Suprapubic skin (tissue), 3 donors: ENCODE data around the gene CLBA1.

ENCODE experiments used
- EP300 ChIP-seq: sonication (generic); formaldehyde crosslinking; IDR thresholded peaks from one replicate; pipeline ENCODE4 v1.6.1; 2017; ENCODE audit warnings: antibody characterized with exemption
- TF ChIP-seq, protein P1 (sequence below), 2 donors: fragments of 200-600 bp in 1 of 2; fragments of 450-650 bp in 1 of 2; sonication (generic) in 1 of 2; IDR thresholded peaks; one replicate each; pipeline ENCODE4 v1.5.1; 2016 to 2019; ENCODE audit warnings: antibody characterized with exemption in 2 of 2, mild to moderate bottlenecking in 1 of 2, moderate library complexity in 1 of 2

DNA sequence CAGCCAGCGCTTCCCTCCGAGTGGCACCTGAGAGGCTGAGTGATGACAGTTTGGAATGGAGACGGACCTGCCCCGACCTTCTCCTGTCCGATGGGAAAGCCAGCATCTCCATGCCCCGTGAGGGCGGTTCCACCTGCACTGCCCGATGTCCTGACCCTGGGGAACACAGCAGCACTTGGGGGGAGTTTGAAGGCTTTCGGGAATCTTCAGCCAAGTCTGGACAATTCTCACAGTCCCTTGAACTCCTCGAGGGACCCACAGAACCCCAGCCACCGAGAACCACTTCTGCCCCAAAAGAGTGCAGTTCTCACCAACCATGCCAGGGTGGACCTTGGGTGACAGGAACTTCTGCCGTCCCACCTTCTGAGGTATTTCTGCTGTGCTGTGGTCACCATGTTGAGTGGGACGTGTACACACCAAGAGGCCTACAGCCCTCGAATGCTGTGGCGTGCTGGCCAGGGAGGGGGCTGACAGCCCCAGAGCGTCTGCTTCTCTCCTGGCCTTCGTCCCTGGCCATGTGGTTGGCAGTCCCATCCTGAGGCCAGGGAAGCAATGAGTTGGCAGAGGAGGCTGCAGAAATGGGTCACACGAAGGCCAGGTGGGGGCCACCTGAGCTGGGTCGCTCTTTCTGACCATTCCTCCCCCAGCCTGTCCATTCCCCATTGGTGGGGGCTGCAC lies 1.0 kb downstream of the CLBA1 start:
- TF ChIP-seq, protein P1, sequence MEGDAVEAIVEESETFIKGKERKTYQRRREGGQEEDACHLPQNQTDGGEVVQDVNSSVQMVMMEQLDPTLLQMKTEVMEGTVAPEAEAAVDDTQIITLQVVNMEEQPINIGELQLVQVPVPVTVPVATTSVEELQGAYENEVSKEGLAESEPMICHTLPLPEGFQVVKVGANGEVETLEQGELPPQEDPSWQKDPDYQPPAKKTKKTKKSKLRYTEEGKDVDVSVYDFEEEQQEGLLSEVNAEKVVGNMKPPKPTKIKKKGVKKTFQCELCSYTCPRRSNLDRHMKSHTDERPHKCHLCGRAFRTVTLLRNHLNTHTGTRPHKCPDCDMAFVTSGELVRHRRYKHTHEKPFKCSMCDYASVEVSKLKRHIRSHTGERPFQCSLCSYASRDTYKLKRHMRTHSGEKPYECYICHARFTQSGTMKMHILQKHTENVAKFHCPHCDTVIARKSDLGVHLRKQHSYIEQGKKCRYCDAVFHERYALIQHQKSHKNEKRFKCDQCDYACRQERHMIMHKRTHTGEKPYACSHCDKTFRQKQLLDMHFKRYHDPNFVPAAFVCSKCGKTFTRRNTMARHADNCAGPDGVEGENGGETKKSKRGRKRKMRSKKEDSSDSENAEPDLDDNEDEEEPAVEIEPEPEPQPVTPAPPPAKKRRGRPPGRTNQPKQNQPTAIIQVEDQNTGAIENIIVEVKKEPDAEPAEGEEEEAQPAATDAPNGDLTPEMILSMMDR (IDR thresholded peaks at IDR 0.05) = no peak
- no peak for TF ChIP-seq EP300
